Putamen (tissue), 1 donor: ENCODE results near the gene MEF2D.

Experiments
- DNase-seq: peaks from one replicate; pipeline ENCODE4 v3.0.0-alpha.2; 2016; ENCODE audit warnings: low spot score

The MEF2D gene

GRCh38 chr1:156499842-156500542 lies 583 bp downstream of the MEF2D start:
- no peak for DNase-seq

- DNase-seq: no peak
Measured at GRCh38 chr1:156499194-156499841, 1.3 kb downstream of the MEF2D start.

- DNase-seq: no peak
Measured at GRCh38 chr1:156498432-156499193, 2.0 kb downstream of the MEF2D start.

- DNase-seq: no peak
Measured at GRCh38 chr1:156497743-156498431, 2.7 kb downstream of the MEF2D start.

GRCh38 chr1:156497078-156497742 lies 3.4 kb downstream of the MEF2D start:
- no peak for DNase-seq

GRCh38 chr1:156496211-156496761 lies 4.3 kb downstream of the MEF2D start:
- no peak for DNase-seq

- DNase-seq: no peak
Measured at GRCh38 chr1:156495401-156496140, 5.0 kb downstream of the MEF2D start.

GRCh38 chr1:156494309-156494895 lies 6.2 kb downstream of the MEF2D start:
- no peak for DNase-seq

- DNase-seq: no peak
Measured at GRCh38 chr1:156493742-156494141, 6.8 kb downstream of the MEF2D start.

- DNase-seq: no peak
Measured at GRCh38 chr1:156493154-156493631, 7.4 kb downstream of the MEF2D start.

- no peak for DNase-seq
Measured at GRCh38 chr1:156492591-156493080, 7.9 kb downstream of the MEF2D start.

GRCh38 chr1:156492013-156492590 lies 8.5 kb downstream of the MEF2D start:
- no peak for DNase-seq

GRCh38 chr1:156491151-156491949 lies 9.2 kb downstream of the MEF2D start:
- no peak for DNase-seq

GRCh38 chr1:156490401-156491032 lies 10.1 kb downstream of the MEF2D start:
- no peak for DNase-seq

GRCh38 chr1:156489935-156490293 lies 10.7 kb downstream of the MEF2D start:
- DNase-seq: no peak

- peak; percentile 82 for DNase-seq
Measured at GRCh38 chr1:156489166-156489934, 11.2 kb downstream of the MEF2D start.

- no peak for DNase-seq
Measured at GRCh38 chr1:156488566-156489165, 11.9 kb downstream of the MEF2D start.
